Ishikawa (cell line): ENCODE data around the gene LEMD3.

Source experiments
- CEBPB ChIP-seq: IDR thresholded peaks from 2 replicates; pipeline ENCODE4 v1.6.1; 2012
- CREB1 ChIP-seq: IDR thresholded peaks from 2 replicates; pipeline ENCODE4 v1.6.1; 2012; ENCODE audit warnings: low read depth
- EGR1 ChIP-seq: IDR thresholded peaks from 2 replicates; pipeline ENCODE4 v1.6.1; 2012
- EP300 ChIP-seq: IDR thresholded peaks from 2 replicates; pipeline ENCODE4 v1.6.1; 2012; ENCODE audit warnings: borderline replicate concordance
- FOXM1 ChIP-seq: IDR thresholded peaks from 2 replicates; pipeline ENCODE4 v1.6.1; 2012; ENCODE audit warnings: low read depth, borderline replicate concordance
- NFIC ChIP-seq: IDR thresholded peaks from 2 replicates; pipeline ENCODE4 v1.6.1; 2012
- RAD21 ChIP-seq: IDR thresholded peaks from 2 replicates; pipeline ENCODE4 v1.6.1; 2012; ENCODE audit warnings: low read depth
- TAF1 ChIP-seq: IDR thresholded peaks from 2 replicates; pipeline ENCODE4 v1.6.1; 2012; ENCODE audit warnings: low read depth, mild to moderate bottlenecking
- TCF12 ChIP-seq: IDR thresholded peaks from 2 replicates; pipeline ENCODE4 v1.6.1; 2012; ENCODE audit warnings: low read depth
- TEAD4 ChIP-seq: IDR thresholded peaks from 2 replicates; pipeline ENCODE4 v1.6.1; 2012
- YY1 ChIP-seq: IDR thresholded peaks from 2 replicates; pipeline ENCODE4 v1.6.1; 2012; ENCODE audit warnings: low read depth
- ZBTB7A ChIP-seq: IDR thresholded peaks from 2 replicates; pipeline ENCODE4 v1.6.1; 2012; ENCODE audit warnings: low read depth
- TF ChIP-seq, protein P1 (sequence below): IDR thresholded peaks from 2 replicates; pipeline ENCODE4 v1.6.1; 2012
- TF ChIP-seq, protein P2 (sequence below): IDR thresholded peaks from 2 replicates; pipeline ENCODE4 v1.6.1; 2012
- TF ChIP-seq, protein P3 (sequence below): IDR thresholded peaks from 2 replicates; pipeline ENCODE4 v1.6.1; 2012; ENCODE audit warnings: low read depth, mild to moderate bottlenecking

Gene LEMD3

DNA sequence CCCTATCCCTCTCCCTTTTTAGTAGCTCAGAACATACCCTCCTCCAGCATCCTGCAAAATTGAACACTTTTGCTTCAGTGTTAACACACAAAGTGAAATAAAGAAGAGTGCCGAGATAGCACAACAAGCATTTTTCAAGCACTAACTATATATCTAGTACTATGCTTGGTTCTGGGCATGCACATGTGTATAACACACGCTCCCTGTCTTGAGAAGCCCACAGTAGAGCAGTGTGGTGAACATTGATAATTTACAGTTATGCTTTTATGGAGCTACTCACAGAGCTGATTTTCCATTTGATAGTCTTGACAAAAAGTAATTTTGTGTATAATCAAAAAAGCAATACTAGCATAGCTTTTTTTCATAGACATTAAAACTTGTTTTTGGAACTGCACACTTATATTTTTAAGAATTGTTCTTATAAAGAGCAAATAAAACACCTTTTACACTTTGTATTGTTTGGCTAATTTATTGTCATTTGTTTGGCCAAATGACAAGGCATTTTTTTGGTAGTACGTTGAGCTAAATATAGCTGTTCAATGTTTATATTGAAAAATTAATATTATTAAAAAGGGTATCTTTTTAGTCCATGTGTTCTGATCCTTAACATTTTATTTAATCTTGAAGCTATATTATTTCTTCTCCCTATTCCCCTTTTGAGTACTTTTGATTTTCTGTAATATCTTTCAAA is 39.7 kb downstream of the LEMD3 start:
- no peak for TF ChIP-seq TAF1
- no peak for TF ChIP-seq ZBTB7A
- no peak for TF ChIP-seq TEAD4
- no peak for TF ChIP-seq NFIC
- TF ChIP-seq RAD21: no peak
- no peak for TF ChIP-seq FOXM1
- TF ChIP-seq, protein P1, sequence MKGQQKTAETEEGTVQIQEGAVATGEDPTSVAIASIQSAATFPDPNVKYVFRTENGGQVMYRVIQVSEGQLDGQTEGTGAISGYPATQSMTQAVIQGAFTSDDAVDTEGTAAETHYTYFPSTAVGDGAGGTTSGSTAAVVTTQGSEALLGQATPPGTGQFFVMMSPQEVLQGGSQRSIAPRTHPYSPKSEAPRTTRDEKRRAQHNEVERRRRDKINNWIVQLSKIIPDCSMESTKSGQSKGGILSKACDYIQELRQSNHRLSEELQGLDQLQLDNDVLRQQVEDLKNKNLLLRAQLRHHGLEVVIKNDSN: no peak
- no peak for TF ChIP-seq YY1
- TF ChIP-seq, protein P2, sequence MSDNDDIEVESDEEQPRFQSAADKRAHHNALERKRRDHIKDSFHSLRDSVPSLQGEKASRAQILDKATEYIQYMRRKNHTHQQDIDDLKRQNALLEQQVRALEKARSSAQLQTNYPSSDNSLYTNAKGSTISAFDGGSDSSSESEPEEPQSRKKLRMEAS: no peak
- no peak for TF ChIP-seq EP300
- TF ChIP-seq CEBPB: no peak

DNA sequence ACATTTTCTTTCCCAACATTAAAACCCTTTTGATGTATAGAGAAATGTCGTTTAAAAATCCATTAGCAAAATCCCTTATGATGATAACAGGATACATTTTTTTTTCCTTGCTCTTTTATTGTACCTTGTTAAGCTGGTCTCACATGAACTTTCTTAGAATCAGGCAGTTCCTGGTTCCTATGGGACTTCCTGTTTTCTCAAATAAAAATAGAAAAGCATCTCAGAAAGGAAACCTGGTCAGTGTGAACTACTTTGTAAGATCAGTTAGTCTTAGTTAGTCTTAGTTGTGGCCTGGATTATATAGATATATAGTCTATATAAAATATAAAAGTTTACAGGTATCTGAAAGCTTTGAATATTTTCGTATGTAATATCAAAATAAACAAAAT is 40.3 kb downstream of the LEMD3 start:
- TF ChIP-seq, protein P2: no peak
- TF ChIP-seq TCF12: no peak
- TF ChIP-seq, protein P1: no peak
- no peak for TF ChIP-seq NFIC
- TF ChIP-seq FOXM1: no peak

DNA sequence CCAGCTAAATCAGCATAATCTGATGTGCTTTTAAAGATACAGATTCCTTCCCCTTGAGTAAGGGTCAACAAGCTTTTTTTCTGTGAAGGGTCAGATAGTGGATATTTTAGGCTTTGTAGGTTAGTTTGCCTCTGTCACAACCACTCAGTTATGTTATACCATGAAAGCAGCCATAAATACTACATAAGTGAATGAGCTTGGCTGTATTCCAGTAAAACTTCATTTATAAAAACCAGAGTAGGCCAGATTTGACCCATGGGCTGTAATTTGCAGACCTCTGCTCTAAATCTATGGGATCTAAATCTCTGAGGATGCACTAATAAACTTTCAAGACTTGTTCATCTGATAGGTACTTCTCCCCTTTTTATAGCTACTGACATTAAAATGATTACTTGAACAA is 47.7 kb downstream of the LEMD3 start:
- TF ChIP-seq ZBTB7A: no peak
- TF ChIP-seq CEBPB: no peak
- TF ChIP-seq, protein P1: no peak
- no peak for TF ChIP-seq TEAD4
- TF ChIP-seq CREB1: no peak
- TF ChIP-seq, protein P2: no peak
- TF ChIP-seq RAD21: no peak

DNA sequence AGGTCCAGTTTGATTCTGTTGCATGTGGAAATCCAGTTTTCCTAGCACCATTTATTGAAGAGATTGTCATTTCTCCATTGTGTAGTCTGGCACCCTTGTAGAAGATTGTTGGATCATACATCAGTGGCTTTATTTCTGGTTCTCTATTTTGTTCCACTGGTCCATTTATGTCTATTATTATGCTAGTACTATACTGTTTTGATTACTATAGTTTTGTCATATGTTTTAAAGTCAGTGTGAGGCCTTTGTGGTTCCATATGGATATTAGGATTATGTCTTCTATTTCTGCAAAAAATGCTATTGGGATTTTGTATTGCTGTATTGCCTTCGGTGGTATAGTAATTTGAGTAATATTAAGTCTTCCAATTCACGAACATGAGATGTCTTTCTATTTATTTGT is 51.4 kb downstream of the LEMD3 start:
- no peak for TF ChIP-seq YY1
- no peak for TF ChIP-seq NFIC
- TF ChIP-seq, protein P3, sequence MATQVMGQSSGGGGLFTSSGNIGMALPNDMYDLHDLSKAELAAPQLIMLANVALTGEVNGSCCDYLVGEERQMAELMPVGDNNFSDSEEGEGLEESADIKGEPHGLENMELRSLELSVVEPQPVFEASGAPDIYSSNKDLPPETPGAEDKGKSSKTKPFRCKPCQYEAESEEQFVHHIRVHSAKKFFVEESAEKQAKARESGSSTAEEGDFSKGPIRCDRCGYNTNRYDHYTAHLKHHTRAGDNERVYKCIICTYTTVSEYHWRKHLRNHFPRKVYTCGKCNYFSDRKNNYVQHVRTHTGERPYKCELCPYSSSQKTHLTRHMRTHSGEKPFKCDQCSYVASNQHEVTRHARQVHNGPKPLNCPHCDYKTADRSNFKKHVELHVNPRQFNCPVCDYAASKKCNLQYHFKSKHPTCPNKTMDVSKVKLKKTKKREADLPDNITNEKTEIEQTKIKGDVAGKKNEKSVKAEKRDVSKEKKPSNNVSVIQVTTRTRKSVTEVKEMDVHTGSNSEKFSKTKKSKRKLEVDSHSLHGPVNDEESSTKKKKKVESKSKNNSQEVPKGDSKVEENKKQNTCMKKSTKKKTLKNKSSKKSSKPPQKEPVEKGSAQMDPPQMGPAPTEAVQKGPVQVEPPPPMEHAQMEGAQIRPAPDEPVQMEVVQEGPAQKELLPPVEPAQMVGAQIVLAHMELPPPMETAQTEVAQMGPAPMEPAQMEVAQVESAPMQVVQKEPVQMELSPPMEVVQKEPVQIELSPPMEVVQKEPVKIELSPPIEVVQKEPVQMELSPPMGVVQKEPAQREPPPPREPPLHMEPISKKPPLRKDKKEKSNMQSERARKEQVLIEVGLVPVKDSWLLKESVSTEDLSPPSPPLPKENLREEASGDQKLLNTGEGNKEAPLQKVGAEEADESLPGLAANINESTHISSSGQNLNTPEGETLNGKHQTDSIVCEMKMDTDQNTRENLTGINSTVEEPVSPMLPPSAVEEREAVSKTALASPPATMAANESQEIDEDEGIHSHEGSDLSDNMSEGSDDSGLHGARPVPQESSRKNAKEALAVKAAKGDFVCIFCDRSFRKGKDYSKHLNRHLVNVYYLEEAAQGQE: no peak
- no peak for TF ChIP-seq TCF12
- TF ChIP-seq CEBPB: no peak
- no peak for TF ChIP-seq RAD21
- TF ChIP-seq EGR1: no peak
- TF ChIP-seq TAF1: no peak
- no peak for TF ChIP-seq EP300
- TF ChIP-seq TEAD4: no peak
- no peak for TF ChIP-seq ZBTB7A
- TF ChIP-seq, protein P1: no peak
- TF ChIP-seq FOXM1: no peak
- no peak for TF ChIP-seq CREB1
- TF ChIP-seq, protein P2: no peak

DNA sequence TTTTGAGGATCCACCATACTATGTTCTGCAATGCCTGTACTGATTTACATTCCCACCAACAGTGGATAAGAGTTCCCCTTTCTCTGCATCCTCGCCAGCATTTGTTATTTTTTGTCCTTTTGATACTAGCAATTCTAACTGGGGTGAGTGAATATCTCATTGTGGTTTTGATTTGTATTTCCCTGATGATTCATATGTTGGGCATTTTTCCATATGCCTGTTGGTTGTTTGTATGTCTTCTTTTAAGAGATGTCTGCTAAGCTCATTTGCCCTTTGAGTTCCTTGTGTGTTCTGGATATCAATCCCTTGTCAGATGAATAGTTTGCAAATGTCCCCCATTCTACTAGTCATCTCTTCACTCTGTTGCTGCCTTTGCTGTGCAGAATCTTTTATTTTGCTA is 60.1 kb downstream of the LEMD3 start:
- no peak for TF ChIP-seq CEBPB
- no peak for TF ChIP-seq TEAD4
- no peak for TF ChIP-seq TAF1
- TF ChIP-seq, protein P2: no peak

DNA sequence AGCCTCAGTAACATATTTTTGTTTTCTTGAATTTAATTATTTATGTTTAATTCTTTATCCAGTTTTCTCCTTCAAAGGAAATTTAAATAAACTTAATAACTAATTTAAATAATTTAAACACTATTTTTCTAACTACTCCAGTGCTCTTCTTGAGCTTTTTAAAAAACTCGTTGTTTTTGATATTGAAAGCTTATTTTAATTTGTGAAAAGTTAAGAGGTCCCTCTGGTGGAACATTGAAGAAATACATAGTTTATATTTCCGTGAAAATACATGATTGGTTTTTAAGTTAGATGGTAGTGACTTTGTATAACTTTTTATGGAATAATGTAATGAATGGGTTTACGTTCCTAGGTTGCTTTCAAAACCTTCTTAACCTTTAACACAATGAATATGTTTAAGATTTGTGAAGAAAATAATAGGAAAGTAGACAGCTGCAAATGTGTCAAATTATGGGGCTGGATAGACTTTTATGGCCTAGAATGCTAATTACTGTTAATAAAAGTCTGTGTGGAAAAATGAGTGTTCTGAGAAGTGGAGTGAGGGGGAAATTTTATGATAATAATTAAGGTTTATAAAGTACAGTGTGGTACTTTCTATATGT is 63.2 kb downstream of the LEMD3 start:
- no peak for TF ChIP-seq TAF1
- TF ChIP-seq RAD21: peak; percentile 43
